Activated CD8-positive, alpha-beta T cell treated with anti-CD3 and anti-CD28 coated beads, Interleukin-2, amount 10 ng/mL, durations not matched to agents 7 days and 5 days (primary cell): ENCODE data around the gene KLHL22. TPM values are rescaled to one million over a fixed set of nuclear protein-coding genes. Genes with fewer than 3 reads are reported as not detected.
"Not testable (repeated sequence)": the region's sequence is repeated elsewhere in the genome, so short reads cannot be mapped to it uniquely, and the experiment has no call there.

Source experiments
- ATAC-seq: fragments of 150-1000 bp; cut with Tn5 transposase; one replicate; pipeline ENCODE4 v1.10.0; 2021; ENCODE audit warnings: moderate library complexity
- CTCF ChIA-PET: fragments of 350-600 bp; sonication (Branson Sonifier 250); formaldehyde crosslinking; loops from one replicate; lab custom pipeline; 2021; ENCODE audit warnings: antibody characterized with exemption; lab: Charles Lee
- POLR2A ChIA-PET: fragments of 350-600 bp; sonication (Branson Sonifier 250); formaldehyde crosslinking; loops from one replicate; lab custom pipeline; 2021; ENCODE audit warnings: antibody characterized with exemption; lab: Charles Lee
- DNase-seq: peaks from one replicate; pipeline ENCODE4 v3.0.0-alpha.2; 2020
- H3K27ac Mint-ChIP-seq: one replicate; pipeline ENCODE4 v1.8.0; 2021; ENCODE audit warnings: mild to moderate bottlenecking, mixed read lengths
- H3K27me3 Mint-ChIP-seq: one replicate; pipeline ENCODE4 v1.8.0; 2021; ENCODE audit warnings: low read depth, mixed read lengths
- H3K36me3 Mint-ChIP-seq: one replicate; pipeline ENCODE4 v1.8.0; 2021; ENCODE audit warnings: low read depth, mixed read lengths
- H3K4me1 Mint-ChIP-seq: one replicate; pipeline ENCODE4 v1.8.0; 2021; ENCODE audit warnings: low read depth, mixed read lengths
- H3K4me3 Mint-ChIP-seq: one replicate; pipeline ENCODE4 v1.8.0; 2021; ENCODE audit warnings: mild to moderate bottlenecking, mixed read lengths
- H3K9me3 Mint-ChIP-seq: one replicate; pipeline ENCODE4 v1.8.0; 2022; ENCODE audit warnings: mixed read lengths; ENCODE audit not compliant: insufficient read depth
- total RNA-seq, 2 experiments: library from RNA; stranded (reverse); gene quantifications; one replicate each; pipeline ENCODE4 v1.2.3, GENCODE V29; 2021

The KLHL22 gene
- total RNA-seq, 2 experiments from 2014 or later: 29.2 to 30.1 TPM

DNA sequence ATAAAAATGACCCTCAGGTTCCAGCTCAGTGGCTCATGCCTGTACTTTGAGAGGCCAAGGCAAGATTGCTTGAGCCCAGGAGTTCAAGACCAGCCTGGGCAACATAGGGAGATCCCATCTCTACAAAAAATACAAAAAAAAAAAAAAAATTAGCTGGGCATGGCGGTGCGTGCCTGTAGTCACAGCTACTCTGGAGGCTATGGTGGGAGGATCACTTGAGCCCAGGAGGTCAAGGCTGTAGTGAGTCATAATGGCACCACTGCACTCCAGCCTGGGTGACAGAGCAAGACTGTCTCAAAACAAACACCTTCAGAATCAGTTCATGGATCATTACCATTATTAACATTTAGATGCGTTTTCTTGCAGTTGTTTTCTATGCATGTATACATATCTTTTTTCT lies 86.2 kb downstream of the KLHL22 start:
- H3K36me3 Mint-ChIP-seq, POLR2A ChIA-PET, ATAC-seq, DNase-seq, H3K4me3 Mint-ChIP-seq, H3K27ac Mint-ChIP-seq, H3K27me3 Mint-ChIP-seq, H3K9me3 Mint-ChIP-seq, H3K4me1 Mint-ChIP-seq: not testable (repeated sequence)
- CTCF ChIA-PET: interaction anchor here (1.8 kb wide), 1 partner anchor 47 kb away, joined by 6 read pairs; no protein-coding TSS in a partner anchor

- Mint-ChIP-seq H3K36me3 (peaks cover 6% of the 10 kb centered on the region), H3K4me1 (peaks cover 2% of the 10 kb centered on the region), H3K27me3 (no peaks in the 10 kb centered on the region), H3K9me3 (no peaks in the 10 kb centered on the region), H3K4me3 (no peak overlapping the region), H3K27ac (no peak overlapping the region)
- ChIA-PET POLR2A (no interaction called here), CTCF (interaction anchor here (1.8 kb wide), 1 partner anchor 48 kb away, joined by 6 read pairs; no protein-coding TSS in a partner anchor)
- no peak for DNase-seq
- ATAC-seq: no peak
These were observed 86.7 kb downstream of the KLHL22 start for GRCh38 chr22:20408891-20409290.

DNA sequence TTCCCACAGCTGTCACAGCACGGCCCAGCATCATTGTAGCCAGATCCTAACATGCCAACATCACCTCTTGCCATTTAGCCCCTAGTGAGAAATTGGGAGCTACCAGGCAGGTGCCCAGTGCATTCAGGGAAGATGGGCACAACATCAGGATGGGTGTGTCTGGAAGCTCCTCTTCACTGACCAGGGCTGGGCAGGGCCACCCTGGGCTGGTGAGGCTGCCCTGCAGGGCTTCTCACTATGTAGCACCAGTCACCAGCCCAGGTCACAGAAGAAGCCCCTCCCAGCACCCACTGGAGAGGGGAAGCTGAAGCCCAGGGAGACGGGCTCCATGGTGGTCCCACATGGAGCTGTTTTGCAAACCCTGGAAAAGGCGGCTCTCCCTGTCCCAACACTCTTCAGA lies 87.8 kb downstream of the KLHL22 start:
- Mint-ChIP-seq H3K4me3 (no peak overlapping the region), H3K9me3 (no peaks in the 10 kb centered on the region), H3K36me3 (peaks cover 14% of the 10 kb centered on the region), H3K4me1 (peaks cover 13% of the 10 kb centered on the region), H3K27ac (no peak overlapping the region), H3K27me3 (no peaks in the 10 kb centered on the region)
- CTCF ChIA-PET: interaction anchor here (1.3 to 1.8 kb wide), 2 partner anchors 10 to 49 kb away, joined by 5 to 6 read pairs; no protein-coding TSS in a partner anchor
- POLR2A ChIA-PET: no interaction called here
- ATAC-seq (no peak), DNase-seq (no peak)

GRCh38 chr22:20406686-20407408 lies 88.7 kb downstream of the KLHL22 start:
- no peak for ATAC-seq
- ChIA-PET CTCF (interaction anchor here (1.3 kb wide), 1 partner anchor 11 kb away, joined by 5 read pairs; no protein-coding TSS in a partner anchor), POLR2A (no interaction called here)
- Mint-ChIP-seq H3K4me1 (peaks cover 14% of the 10 kb centered on the region), H3K9me3 (no peaks in the 10 kb centered on the region), H3K36me3 (peaks cover 14% of the 10 kb centered on the region), H3K27me3 (no peaks in the 10 kb centered on the region), H3K27ac (peak overlapping the region; percentile 39), H3K4me3 (no peak overlapping the region)
- no peak for DNase-seq

DNA sequence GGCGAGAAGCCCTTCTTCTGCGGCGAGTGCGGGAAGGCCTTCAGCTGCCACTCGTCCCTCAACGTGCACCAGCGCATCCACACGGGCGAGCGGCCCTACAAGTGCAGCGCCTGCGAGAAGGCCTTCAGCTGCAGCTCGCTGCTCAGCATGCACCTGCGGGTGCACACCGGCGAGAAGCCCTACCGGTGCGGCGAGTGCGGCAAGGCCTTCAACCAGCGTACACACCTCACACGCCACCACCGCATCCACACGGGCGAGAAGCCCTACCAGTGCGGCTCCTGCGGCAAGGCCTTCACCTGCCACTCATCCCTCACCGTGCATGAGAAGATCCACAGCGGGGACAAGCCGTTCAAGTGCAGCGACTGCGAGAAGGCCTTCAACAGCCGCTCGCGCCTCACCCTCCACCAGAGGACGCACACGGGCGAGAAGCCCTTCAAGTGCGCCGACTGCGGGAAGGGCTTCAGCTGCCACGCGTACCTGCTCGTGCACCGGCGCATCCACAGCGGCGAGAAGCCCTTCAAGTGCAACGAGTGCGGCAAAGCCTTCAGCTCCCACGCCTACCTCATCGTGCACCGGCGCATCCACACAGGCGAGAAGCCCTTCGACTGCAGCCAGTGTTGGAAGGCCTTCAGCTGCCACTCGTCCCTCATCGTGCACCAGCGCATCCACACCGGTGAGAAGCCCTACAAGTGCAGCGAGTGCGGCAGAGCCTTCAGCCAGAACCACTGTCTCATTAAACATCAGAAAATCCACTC lies 89.5 kb downstream of the KLHL22 start:
- Mint-ChIP-seq H3K27ac (no peak overlapping the region), H3K4me1 (peaks cover 14% of the 10 kb centered on the region)
- CTCF ChIA-PET: no interaction called here

DNA sequence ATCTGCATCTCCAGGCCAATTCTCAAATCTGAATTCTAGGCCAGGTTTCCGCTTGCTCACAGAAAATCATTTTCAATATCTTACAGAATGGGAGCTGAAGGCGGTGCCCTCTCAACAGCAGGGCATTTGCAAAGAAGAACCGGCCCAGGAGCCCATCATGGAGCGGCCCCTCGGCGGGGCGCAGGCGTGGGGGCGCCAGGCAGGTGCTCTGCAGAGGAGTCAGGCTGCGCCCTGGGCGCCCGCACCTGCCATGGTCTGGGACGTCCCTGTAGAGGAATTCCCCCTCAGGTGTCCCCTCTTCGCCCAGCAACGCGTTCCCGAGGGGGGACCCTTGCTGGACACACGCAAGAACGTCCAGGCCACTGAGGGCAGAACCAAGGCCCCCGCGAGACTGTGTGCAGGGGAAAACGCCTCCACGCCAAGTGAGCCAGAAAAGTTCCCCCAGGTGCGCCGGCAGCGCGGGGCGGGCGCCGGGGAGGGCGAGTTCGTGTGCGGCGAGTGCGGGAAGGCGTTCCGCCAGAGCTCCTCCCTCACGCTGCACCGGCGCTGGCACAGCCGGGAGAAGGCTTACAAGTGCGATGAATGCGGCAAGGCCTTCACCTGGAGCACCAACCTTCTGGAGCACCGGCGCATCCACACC lies 90.2 kb downstream of the KLHL22 start:
- H3K36me3 Mint-ChIP-seq: peaks cover 14% of the 10 kb centered on the region
- DNase-seq (no peak), ATAC-seq (no peak)
- H3K4me3 Mint-ChIP-seq: no peak overlapping the region
- CTCF ChIA-PET: no interaction called here
- H3K27ac Mint-ChIP-seq: no peak overlapping the region
- H3K9me3 Mint-ChIP-seq: no peaks in the 10 kb centered on the region
- POLR2A ChIA-PET: no interaction called here
- peaks cover 14% of the 10 kb centered on the region for H3K4me1 Mint-ChIP-seq
- no peaks in the 10 kb centered on the region for H3K27me3 Mint-ChIP-seq

More for the DNA sequence above, 89.5 kb downstream of the KLHL22 start:
- DNase-seq (no peak), ATAC-seq (no peak)
- Mint-ChIP-seq H3K36me3 (peaks cover 14% of the 10 kb centered on the region), H3K4me3 (no peak overlapping the region), H3K27me3 (no peaks in the 10 kb centered on the region), H3K9me3 (no peaks in the 10 kb centered on the region)
- POLR2A ChIA-PET: no interaction called here

DNA sequence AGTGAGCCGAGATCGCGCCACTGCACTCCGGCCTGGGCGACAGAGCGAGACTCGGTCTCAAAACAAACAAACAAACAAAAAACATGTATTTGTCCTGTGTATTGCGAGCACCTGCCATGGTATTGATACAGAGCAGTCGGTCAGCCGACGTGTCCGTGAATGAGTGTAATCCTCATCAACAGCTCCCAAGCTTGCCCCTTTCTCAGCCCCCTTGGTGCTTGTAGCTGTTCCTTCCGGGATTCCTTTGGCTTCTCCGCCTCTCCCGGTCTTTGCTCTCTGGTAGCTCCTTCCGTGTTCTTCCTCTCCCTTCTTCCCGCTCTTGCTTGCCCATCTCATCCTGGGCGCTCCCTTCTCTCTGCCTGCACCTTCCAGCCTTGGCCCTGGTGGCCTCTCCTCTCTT lies 90.7 kb downstream of the KLHL22 start:
- H3K27ac Mint-ChIP-seq: no peak overlapping the region
- H3K9me3 Mint-ChIP-seq: no peaks in the 10 kb centered on the region
- peaks cover 14% of the 10 kb centered on the region for H3K36me3 Mint-ChIP-seq
- ChIA-PET CTCF (interaction anchor here (1.6 kb wide), 1 partner anchor 11 kb away, joined by 7 read pairs; the partner anchor contains the start of gene ZNF74), POLR2A (interaction anchor here (2.0 kb wide), 1 partner anchor 10 kb away, joined by 9 read pairs; the partner anchor contains the start of gene ZNF74)
- H3K27me3 Mint-ChIP-seq: no peaks in the 10 kb centered on the region
- H3K4me3 Mint-ChIP-seq: no peak overlapping the region
- peaks cover 14% of the 10 kb centered on the region for H3K4me1 Mint-ChIP-seq
- no peak for DNase-seq
- no peak for ATAC-seq

- H3K27ac Mint-ChIP-seq: peak overlapping the region; percentile 89
- no peak overlapping the region for H3K4me3 Mint-ChIP-seq
- peaks cover 14% of the 10 kb centered on the region for H3K4me1 Mint-ChIP-seq
- no peaks in the 10 kb centered on the region for H3K27me3 Mint-ChIP-seq
- ATAC-seq: no peak
- H3K36me3 Mint-ChIP-seq: peaks cover 14% of the 10 kb centered on the region
- no peaks in the 10 kb centered on the region for H3K9me3 Mint-ChIP-seq
- ChIA-PET CTCF (interaction anchor here (0.6 to 2.3 kb wide), 4 partner anchors 10 to 84 kb away, joined by 3 to 9 read pairs (median 6); partner anchors contain the start of genes DGCR6L and ZNF74), POLR2A (interaction anchor here (0.6 to 2.0 kb wide), 2 partner anchors 9 to 179 kb away, joined by 3 to 9 read pairs; partner anchors contain the start of gene ZNF74)
- no peak for DNase-seq
These were observed 91.8 kb downstream of the KLHL22 start for GRCh38 chr22:20403779-20404140.

DNA sequence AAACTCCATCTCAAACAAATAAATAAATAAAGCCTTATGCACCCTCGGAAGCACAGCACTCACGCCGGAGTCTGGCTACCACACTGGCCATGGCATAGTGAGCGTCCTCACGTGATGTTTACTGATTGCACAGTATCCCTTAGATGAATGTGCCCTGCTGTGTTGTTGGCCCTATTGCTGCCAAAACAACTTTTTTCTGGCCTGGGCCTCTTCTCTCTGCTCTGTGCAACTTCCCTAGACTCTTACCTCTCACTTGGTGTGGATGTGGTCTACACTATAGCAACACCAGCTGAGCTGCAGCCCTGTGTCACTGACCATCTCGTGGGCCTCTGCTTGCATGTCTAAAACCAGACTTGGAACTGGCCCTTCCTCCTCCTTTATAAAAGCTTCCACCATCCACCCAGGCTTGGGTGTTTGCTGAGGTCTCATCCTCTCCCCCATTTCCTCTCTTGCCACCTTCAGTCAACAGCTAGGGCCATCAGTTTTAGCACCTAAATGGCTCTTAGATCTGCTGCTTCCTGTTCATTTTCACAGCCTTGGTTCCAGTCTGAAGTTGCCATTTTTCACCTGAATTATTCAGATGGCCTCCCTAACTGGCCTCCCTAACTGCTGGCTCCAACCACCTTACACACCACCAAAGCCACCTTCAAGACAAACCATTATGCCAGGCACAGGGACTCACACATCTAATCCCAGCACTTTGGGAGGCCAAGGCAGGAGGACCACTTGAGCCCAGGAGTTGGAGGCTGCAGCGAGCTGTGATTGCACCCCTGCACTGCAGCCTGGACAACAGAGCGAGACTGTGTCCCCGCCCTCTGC lies 92.4 kb downstream of the KLHL22 start:
- DNase-seq: no peak
- peak overlapping the region; percentile 89 for H3K27ac Mint-ChIP-seq
- ChIA-PET CTCF (interaction anchor here (0.6 to 2.3 kb wide), 7 partner anchors 9 to 161 kb away, joined by 3 to 9 read pairs (median 5); partner anchors contain the start of genes DGCR6L and ZNF74), POLR2A (interaction anchor here (0.6 to 2.0 kb wide), 2 partner anchors 9 to 179 kb away, joined by 3 to 9 read pairs; partner anchors contain the start of gene ZNF74)
- peaks cover 14% of the 10 kb centered on the region for H3K4me1 Mint-ChIP-seq
- ATAC-seq: no peak
- no peaks in the 10 kb centered on the region for H3K9me3 Mint-ChIP-seq
- no peaks in the 10 kb centered on the region for H3K27me3 Mint-ChIP-seq
- H3K36me3 Mint-ChIP-seq: peaks cover 14% of the 10 kb centered on the region
- no peak overlapping the region for H3K4me3 Mint-ChIP-seq

DNA sequence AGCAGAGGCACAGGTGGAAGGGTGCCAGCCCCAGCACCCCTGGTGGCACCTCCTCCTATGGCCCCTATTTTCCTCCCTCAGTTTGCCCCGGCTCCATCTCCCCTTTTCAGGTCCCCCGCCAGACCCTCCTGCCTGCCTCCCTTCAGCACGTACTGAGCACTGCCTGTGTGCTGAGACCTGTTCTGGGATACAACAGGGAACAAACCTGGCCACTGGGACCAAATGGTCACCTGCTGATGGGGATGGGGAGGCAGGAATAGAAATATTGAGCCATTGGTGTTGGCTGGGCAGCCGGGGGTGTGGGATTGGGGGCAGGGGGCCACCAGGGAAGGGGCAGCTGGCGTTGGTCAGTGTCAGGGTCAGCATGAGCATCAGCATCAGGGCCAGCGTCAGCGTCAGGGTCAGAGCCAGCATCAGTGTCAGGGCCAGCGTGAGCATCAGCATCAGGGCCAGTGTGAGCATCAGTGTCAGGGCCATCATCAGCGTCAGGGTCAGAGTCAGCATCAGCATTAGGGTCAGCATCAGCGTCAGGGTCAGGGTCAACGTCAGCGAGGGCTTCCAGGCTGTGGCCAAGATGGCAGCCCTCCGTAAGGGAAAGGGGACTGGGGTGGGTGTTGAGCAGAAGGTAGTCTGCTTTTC lies 94.1 kb downstream of the KLHL22 start:
- H3K36me3 Mint-ChIP-seq: peaks cover 12% of the 10 kb centered on the region
- CTCF ChIA-PET: interaction anchor here (1.3 to 1.5 kb wide), 2 partner anchors 17 to 163 kb away, joined by 3 to 5 read pairs; no protein-coding TSS in a partner anchor
- H3K4me3 Mint-ChIP-seq: no peak overlapping the region
- POLR2A ChIA-PET: no interaction called here
- peaks cover 14% of the 10 kb centered on the region for H3K4me1 Mint-ChIP-seq
- H3K9me3 Mint-ChIP-seq: no peaks in the 10 kb centered on the region
- ATAC-seq: no peak
- no peak for DNase-seq
- no peaks in the 10 kb centered on the region for H3K27me3 Mint-ChIP-seq
- peak overlapping the region; percentile 71 for H3K27ac Mint-ChIP-seq
